Testis (tissue), 2 donors: Measurements from ENCODE around the gene FASLG.
"Not testable (repeated sequence)": the region's sequence is repeated elsewhere in the genome, so short reads cannot be mapped to it uniquely, and the experiment has no call there.

ENCODE experiments used
- CTCF ChIP-seq, 3 experiments: fragments of 450-650 bp in 2 of 3; fragments of 200-600 bp in 1 of 3; sonication (generic) in 1 of 3; IDR thresholded peaks; one replicate each; pipeline ENCODE4 v1.5.1; 2016 to 2019; ENCODE audit warnings: antibody characterized with exemption in 3 of 3, mild to moderate bottlenecking in 2 of 3, moderate library complexity in 1 of 3
- POLR2A ChIP-seq: fragments of 450-650 bp; IDR thresholded peaks from one replicate; pipeline ENCODE4 v1.6.1; 2017; ENCODE audit warnings: antibody characterized with exemption, mild to moderate bottlenecking, moderate library complexity

- not testable (repeated sequence) for TF ChIP-seq CTCF (IDR thresholded peaks at IDR 0.05); POLR2A
These were observed 38.3 kb upstream of the FASLG start for GRCh38 chr1:172620603-172621002.
